Neuronal stem cell (in vitro differentiated cells): Measurements from ENCODE around the gene SPAST. TPM values are rescaled to one million over a fixed set of nuclear protein-coding genes. Genes with fewer than 3 reads are reported as not detected.
"Not testable (repeated sequence)": the region's sequence is repeated elsewhere in the genome, so short reads cannot be mapped to it uniquely, and the experiment has no call there.

Source experiments
- DNase-seq: peaks from one replicate; pipeline ENCODE4 v3.0.0-alpha.2; 2013; ENCODE audit warnings: low spot score
- H2AFZ ChIP-seq: one replicate; pipeline ENCODE4 v1.6.1; 2013; ENCODE audit warnings: mild to moderate bottlenecking, low read length, inconsistent platforms
- H2AK5ac ChIP-seq: 2 replicates; pipeline ENCODE4 v1.6.1; 2013; ENCODE audit warnings: low read depth, mild to moderate bottlenecking, inconsistent platforms, low read length, moderate library complexity, mixed read lengths
- H2BK120ac ChIP-seq: 2 replicates; pipeline ENCODE4 v1.6.1; 2013; ENCODE audit warnings: low read depth, mild to moderate bottlenecking, inconsistent platforms, low read length, moderate library complexity, mixed read lengths
- H2BK12ac ChIP-seq: one replicate; pipeline ENCODE4 v1.6.1; 2013; ENCODE audit warnings: low read length, inconsistent platforms
- H2BK15ac ChIP-seq: 2 replicates; pipeline ENCODE4 v1.6.1; 2013; ENCODE audit warnings: mild to moderate bottlenecking, low read length, inconsistent platforms, mixed read lengths
- H2BK5ac ChIP-seq: one replicate; pipeline ENCODE4 v1.6.1; 2013; ENCODE audit warnings: inconsistent platforms, mild to moderate bottlenecking, low read length, moderate library complexity
- H3K14ac ChIP-seq: one replicate; pipeline ENCODE4 v1.6.1; 2013; ENCODE audit warnings: low read length, inconsistent platforms
- H3K18ac ChIP-seq: 2 replicates; pipeline ENCODE4 v1.6.1; 2013; ENCODE audit warnings: low read length, inconsistent platforms
- H3K23ac ChIP-seq: 2 replicates; pipeline ENCODE4 v1.6.1; 2013; ENCODE audit warnings: low read depth, mild to moderate bottlenecking, mixed read lengths, low read length, inconsistent platforms; ENCODE audit not compliant: poor library complexity
- H3K27ac ChIP-seq: replicated peaks from 3 replicates; pipeline ENCODE4 v1.5.1; 2013; ENCODE audit warnings: low read length, inconsistent platforms
- H3K27me3 ChIP-seq, 3 experiments: 2 replicates each; pipeline ENCODE4 v1.6.1; 2013; ENCODE audit warnings: low read length in 3 of 3, mild to moderate bottlenecking in 2 of 3, inconsistent platforms in 1 of 3, low read depth in 1 of 3, mixed read lengths in 1 of 3, moderate library complexity in 1 of 3; ENCODE audit not compliant: control insufficient read depth in 3 of 3, insufficient read depth in 3 of 3
- H3K36me3 ChIP-seq, 2 donors: replicated peaks in 1 of 2; 2 replicates each; pipeline ENCODE4 v1.6.1; 2013; ENCODE audit warnings: low read length in 2 of 2; ENCODE audit not compliant: control insufficient read depth in 2 of 2, insufficient read depth in 2 of 2
- H3K4ac ChIP-seq: 2 replicates; pipeline ENCODE4 v1.6.1; 2013; ENCODE audit warnings: inconsistent platforms, mild to moderate bottlenecking, low read length, moderate library complexity
- H3K4me1 ChIP-seq, 2 donors: 1 replicate in 1 of 2; 2 replicates in 1 of 2; pipeline ENCODE4 v1.6.1; 2013; ENCODE audit warnings: low read length in 2 of 2, low read depth in 1 of 2; ENCODE audit not compliant: control insufficient read depth in 2 of 2, insufficient read depth in 1 of 2
- H3K4me2 ChIP-seq: one replicate; pipeline ENCODE4 v1.6.1; 2013; ENCODE audit warnings: mild to moderate bottlenecking, low read length, inconsistent platforms; ENCODE audit not compliant: insufficient read depth, poor library complexity, severe bottlenecking
- H3K4me3 ChIP-seq, 2 donors: 2 replicates each; pipeline ENCODE4 v1.5.1; 2013; ENCODE audit warnings: low read length in 2 of 2, mild to moderate bottlenecking in 2 of 2, inconsistent platforms in 1 of 2, moderate library complexity in 1 of 2
- H3K79me1 ChIP-seq: one replicate; pipeline ENCODE4 v1.6.1; 2013; ENCODE audit warnings: low read depth, mild to moderate bottlenecking, inconsistent platforms, low read length, moderate library complexity
- H3K9ac ChIP-seq: one replicate; pipeline ENCODE4 v1.6.1; 2013; ENCODE audit warnings: mild to moderate bottlenecking, low read depth, low read length, inconsistent platforms; ENCODE audit not compliant: poor library complexity
- H3K9me3 ChIP-seq, 2 donors: replicated peaks in 1 of 2; 2 replicates each; pipeline versions ENCODE3 to v1.6.1; 2013; ENCODE audit warnings: low read length in 2 of 2, mild to moderate bottlenecking in 2 of 2, inconsistent platforms in 1 of 2, low read depth in 1 of 2, mixed read lengths in 1 of 2, moderate library complexity in 1 of 2; ENCODE audit not compliant: control insufficient read depth in 2 of 2, insufficient read depth in 1 of 2
- H4K8ac ChIP-seq: one replicate; pipeline ENCODE4 v1.6.1; 2013; ENCODE audit warnings: low read depth, mild to moderate bottlenecking, inconsistent platforms, low read length, moderate library complexity
- H4K91ac ChIP-seq: one replicate; pipeline ENCODE4 v1.6.1; 2013; ENCODE audit warnings: low read length, low read depth, mild to moderate bottlenecking, inconsistent platforms; ENCODE audit not compliant: poor library complexity
- WGBS, 2 donors: extraction: QIAGEN DNeasy Blood & Tissue Kit; methylation state at CpG; one replicate each; pipeline ENCODE4 v1.1.7; 2013; ENCODE audit warnings: missing lambda C conversion rate in 2 of 2, mixed read lengths in 1 of 2; ENCODE audit not compliant: insufficient read length in 2 of 2, insufficient replicate concordance in 1 of 2; ENCODE audit errors: extremely low coverage in 2 of 2; 5-methylcytosine and 5-hydroxymethylcytosine counted together
- polyA plus RNA-seq, 2 experiments: library from polyadenylated mRNA; stranded (reverse); fragments of 200-250 nt; gene quantifications; one replicate each; pipeline ENCODE4 v1.2.3, GENCODE V29; 2013

Gene SPAST, protein sequence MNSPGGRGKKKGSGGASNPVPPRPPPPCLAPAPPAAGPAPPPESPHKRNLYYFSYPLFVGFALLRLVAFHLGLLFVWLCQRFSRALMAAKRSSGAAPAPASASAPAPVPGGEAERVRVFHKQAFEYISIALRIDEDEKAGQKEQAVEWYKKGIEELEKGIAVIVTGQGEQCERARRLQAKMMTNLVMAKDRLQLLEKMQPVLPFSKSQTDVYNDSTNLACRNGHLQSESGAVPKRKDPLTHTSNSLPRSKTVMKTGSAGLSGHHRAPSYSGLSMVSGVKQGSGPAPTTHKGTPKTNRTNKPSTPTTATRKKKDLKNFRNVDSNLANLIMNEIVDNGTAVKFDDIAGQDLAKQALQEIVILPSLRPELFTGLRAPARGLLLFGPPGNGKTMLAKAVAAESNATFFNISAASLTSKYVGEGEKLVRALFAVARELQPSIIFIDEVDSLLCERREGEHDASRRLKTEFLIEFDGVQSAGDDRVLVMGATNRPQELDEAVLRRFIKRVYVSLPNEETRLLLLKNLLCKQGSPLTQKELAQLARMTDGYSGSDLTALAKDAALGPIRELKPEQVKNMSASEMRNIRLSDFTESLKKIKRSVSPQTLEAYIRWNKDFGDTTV
- 18.8 TPM for polyA plus RNA-seq (2013, experiment 1 of 2)
- polyA plus RNA-seq (2013, experiment 2 of 2): 20.5 TPM

GRCh38 chr2:32063310-32064020, at the start of gene SPAST:
TSS of gene SPAST (plus strand) at chr2:32063556. CDS start at chr2:32063832, 276 bp downstream.
- no peaks in the 10 kb centered on the region for H3K27me3 ChIP-seq
- peaks cover 5% of the 10 kb centered on the region for H3K79me1 ChIP-seq
- peak within 1 kb of the TSS; percentile 96 for H3K27ac ChIP-seq
- peak within 1 kb of the TSS; percentile 71 for H3K14ac ChIP-seq
- no peak within 1 kb of the TSS for H3K4ac ChIP-seq
- peak within 1 kb of the TSS; percentile 24 for H2BK15ac ChIP-seq
- H4K8ac ChIP-seq: no peak within 1 kb of the TSS
- no peak within 1 kb of the TSS for H2AK5ac ChIP-seq
- WGBS, 2 donors: no CpG with 5 or more reads among the region's 79 CpGs
- peaks cover 0 to 17% of the 10 kb centered on the region in 2 donors for H3K36me3 ChIP-seq
- H2BK5ac ChIP-seq: peak within 1 kb of the TSS; percentile 69
- H2BK120ac ChIP-seq: no peak within 1 kb of the TSS
- no peaks in the 10 kb centered on the region for H3K9me3 ChIP-seq
- H3K23ac ChIP-seq: peak within 1 kb of the TSS; percentile 96
- H3K9ac ChIP-seq: peak within 1 kb of the TSS; percentile 83
- no peak within 1 kb of the TSS for H4K91ac ChIP-seq
- H3K4me1 ChIP-seq: peaks cover 0 to 4% of the 10 kb centered on the region in 2 donors
- H3K4me2 ChIP-seq: peak within 1 kb of the TSS; percentile 61
- H2BK12ac ChIP-seq: no peak within 1 kb of the TSS
- peak within 1 kb of the TSS; percentile 95 for H2AFZ ChIP-seq
- peak within 1 kb of the TSS; percentile 91 for H3K18ac ChIP-seq
- H3K4me3 ChIP-seq: peak within 1 kb of the TSS; percentile 80 to 99
- peak; percentile 98 for DNase-seq

DNA sequence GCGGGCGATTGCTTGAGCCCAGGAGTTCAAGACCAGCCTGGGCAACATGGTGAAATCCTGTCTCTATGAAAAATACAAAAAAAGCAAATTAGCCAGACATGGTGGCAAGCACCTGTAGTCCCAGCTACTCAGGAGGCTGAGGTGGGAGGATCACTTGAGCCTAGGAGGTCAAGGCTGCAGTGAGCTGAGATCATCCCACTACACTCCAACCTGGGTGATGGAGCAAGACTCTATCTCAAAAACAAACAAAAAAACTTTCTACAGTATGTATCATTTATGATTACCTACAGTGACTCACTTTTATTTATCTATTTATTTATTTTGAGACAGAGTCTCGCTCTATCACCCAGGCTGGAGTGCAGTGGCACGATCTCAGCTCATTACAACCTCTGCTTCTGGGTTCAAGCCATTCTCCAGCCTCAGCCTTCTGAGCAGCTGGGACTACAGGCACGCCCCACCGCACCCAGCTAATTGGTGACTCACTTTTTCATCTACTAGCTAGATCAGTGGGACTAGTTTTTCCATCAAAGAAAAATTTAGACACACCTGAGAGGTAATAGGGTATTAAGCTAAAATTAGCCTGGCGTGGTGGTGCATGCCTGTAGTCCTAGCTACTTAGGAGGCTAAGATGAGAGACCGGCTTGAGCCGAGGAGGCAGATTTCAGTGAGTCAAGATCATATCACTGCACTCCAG, 44.4 kb upstream of the SPAST start:
- not testable (repeated sequence) for H3K4me3 ChIP-seq, H2BK12ac ChIP-seq, H4K91ac ChIP-seq, DNase-seq, H2AK5ac ChIP-seq, H3K14ac ChIP-seq, H3K9me3 ChIP-seq, H3K23ac ChIP-seq, H3K4me1 ChIP-seq, H3K27me3 ChIP-seq, H3K18ac ChIP-seq, H2AFZ ChIP-seq, H3K9ac ChIP-seq, H2BK15ac ChIP-seq, H2BK120ac ChIP-seq, H3K4ac ChIP-seq, H3K27ac ChIP-seq, H4K8ac ChIP-seq, H3K4me2 ChIP-seq, H3K79me1 ChIP-seq, H2BK5ac ChIP-seq
- no CpG with 5 or more reads among the region's 9 CpGs for WGBS, 2 donors
- peaks cover 9 to 67% of the 10 kb centered on the region in 2 donors for H3K36me3 ChIP-seq

GRCh38 chr2:32034198-32034887, 29.0 kb upstream of the SPAST start:
- H2AK5ac ChIP-seq, H2BK15ac ChIP-seq, H3K4me1 ChIP-seq, H3K9ac ChIP-seq, H2BK120ac ChIP-seq, H3K9me3 ChIP-seq, H3K18ac ChIP-seq, DNase-seq, H3K4me3 ChIP-seq, H4K91ac ChIP-seq, H2BK5ac ChIP-seq, H3K27ac ChIP-seq, H2BK12ac ChIP-seq, H4K8ac ChIP-seq, H3K27me3 ChIP-seq, H3K23ac ChIP-seq, H3K4me2 ChIP-seq, H3K4ac ChIP-seq, H2AFZ ChIP-seq, H3K14ac ChIP-seq: not testable (repeated sequence)
- H3K36me3 ChIP-seq: peaks cover 9 to 54% of the 10 kb centered on the region in 2 donors
- peaks cover 10% of the 10 kb centered on the region for H3K79me1 ChIP-seq
- no CpG with 5 or more reads among the region's 8 CpGs for WGBS, 2 donors
